Type B pancreatic cell (in vitro differentiated cells): ENCODE data around the gene CHN2. TPM values are rescaled to one million over a fixed set of nuclear protein-coding genes. Genes with fewer than 3 reads are reported as not detected.

Experiments
- DNase-seq: peaks from one replicate; pipeline ENCODE4 v3.0.0; 2021; ENCODE audit warnings: mixed read lengths; ENCODE audit not compliant: unreplicated experiment; ENCODE audit errors: extremely low spot score
- H3K27ac Mint-ChIP-seq: 2 replicates; pipeline ENCODE4 v1.8.0; 2021; ENCODE audit warnings: mild to moderate bottlenecking, mixed read lengths
- H3K27me3 Mint-ChIP-seq: 2 replicates; pipeline ENCODE4 v1.8.0; 2021; ENCODE audit warnings: mixed read lengths
- H3K36me3 Mint-ChIP-seq: 2 replicates; pipeline ENCODE4 v1.8.0; 2021; ENCODE audit warnings: mixed read lengths
- H3K4me1 Mint-ChIP-seq: one replicate; pipeline ENCODE4 v1.8.0; 2021; ENCODE audit warnings: mixed read lengths; ENCODE audit not compliant: unreplicated experiment
- H3K4me3 Mint-ChIP-seq: 2 replicates; pipeline ENCODE4 v1.8.0; 2021; ENCODE audit warnings: mild to moderate bottlenecking, mixed read lengths
- H3K9me3 Mint-ChIP-seq: 2 replicates; pipeline ENCODE4 v1.8.0; 2021; ENCODE audit warnings: mixed read lengths
- CTCF ChIP-seq: fragments of 200-600 bp; sonication (generic); conservative IDR thresholded peaks from 2 replicates; pipeline ENCODE4 v1.5.0; 2021; ENCODE audit warnings: antibody characterized with exemption, mild to moderate bottlenecking
- total RNA-seq: library from RNA; stranded (reverse); gene quantifications from 2 replicates; pipeline ENCODE4 v1.2.1, GENCODE V29; 2021; ENCODE audit warnings: low replicate concordance

CHN2 gene
- total RNA-seq, 1 donor from 2014 or later, result 19.7 TPM

GRCh38 chr7:29229066-29229465, 34.5 kb downstream of the CHN2 start:
- H3K4me3 Mint-ChIP-seq, result no peak overlapping the region
- H3K36me3 Mint-ChIP-seq, result peaks cover 6% of the 10 kb centered on the region
- no peaks in the 10 kb centered on the region for H3K27me3 Mint-ChIP-seq
- H3K9me3 Mint-ChIP-seq, result peaks cover 2% of the 10 kb centered on the region
- no peak for DNase-seq
- H3K27ac Mint-ChIP-seq, result no peak overlapping the region
- TF ChIP-seq CTCF, result no peak
- H3K4me1 Mint-ChIP-seq, result peaks cover 23% of the 10 kb centered on the region

GRCh38 chr7:29229946-29230345, 35.4 kb downstream of the CHN2 start:
- no peaks in the 10 kb centered on the region for H3K27me3 Mint-ChIP-seq
- H3K4me1 Mint-ChIP-seq, result peaks cover 23% of the 10 kb centered on the region
- peaks cover 4% of the 10 kb centered on the region for H3K9me3 Mint-ChIP-seq
- DNase-seq, result no peak
- H3K36me3 Mint-ChIP-seq, result peaks cover 14% of the 10 kb centered on the region
- H3K27ac Mint-ChIP-seq, result no peak overlapping the region
- TF ChIP-seq CTCF, result no peak
- H3K4me3 Mint-ChIP-seq, result no peak overlapping the region

- TF ChIP-seq CTCF, result no peak
- H3K4me1 Mint-ChIP-seq, result peaks cover 23% of the 10 kb centered on the region
- H3K27me3 Mint-ChIP-seq, result no peaks in the 10 kb centered on the region
- H3K9me3 Mint-ChIP-seq, result peaks cover 4% of the 10 kb centered on the region
- no peak overlapping the region for H3K4me3 Mint-ChIP-seq
- no peak for DNase-seq
- H3K27ac Mint-ChIP-seq, result no peak overlapping the region
- H3K36me3 Mint-ChIP-seq, result peaks cover 15% of the 10 kb centered on the region
These were observed 36.3 kb downstream of the CHN2 start for GRCh38 chr7:29230871-29231345.

- peaks cover 23% of the 10 kb centered on the region for H3K4me1 Mint-ChIP-seq
- H3K27me3 Mint-ChIP-seq, result no peaks in the 10 kb centered on the region
- H3K36me3 Mint-ChIP-seq, result peaks cover 20% of the 10 kb centered on the region
- H3K27ac Mint-ChIP-seq, result no peak overlapping the region
- H3K9me3 Mint-ChIP-seq, result peaks cover 8% of the 10 kb centered on the region
- TF ChIP-seq CTCF, result no peak
- DNase-seq, result no peak
- H3K4me3 Mint-ChIP-seq, result no peak overlapping the region
These were observed 37.2 kb downstream of the CHN2 start for GRCh38 chr7:29231671-29232232.

- H3K27me3 Mint-ChIP-seq, result no peaks in the 10 kb centered on the region
- TF ChIP-seq CTCF, result no peak
- no peak for DNase-seq
- H3K27ac Mint-ChIP-seq, result no peak overlapping the region
- peaks cover 8% of the 10 kb centered on the region for H3K9me3 Mint-ChIP-seq
- peaks cover 20% of the 10 kb centered on the region for H3K36me3 Mint-ChIP-seq
- peaks cover 23% of the 10 kb centered on the region for H3K4me1 Mint-ChIP-seq
- H3K4me3 Mint-ChIP-seq, result no peak overlapping the region
These were observed 39.9 kb downstream of the CHN2 start for GRCh38 chr7:29234438-29234837.
